Panc1 (cell line): ENCODE results near the gene PAK1IP1. TPM values are rescaled to one million over a fixed set of nuclear protein-coding genes. Genes with fewer than 3 reads are reported as not detected.
"Not testable (repeated sequence)": the region's sequence is repeated elsewhere in the genome, so short reads cannot be mapped to it uniquely, and the experiment has no call there.

ENCODE experiments used
- ATAC-seq: fragments of 200-7000 bp; cut with Tn5 transposase; 2 replicates; pipeline ENCODE4 v1.9.1; 2020; ENCODE audit warnings: mild to moderate bottlenecking, moderate library complexity
- BruUV-seq: library from RNA; stranded (reverse); fragments of 400-500 nt; replicated peaks from 2 replicates; lab custom pipeline; 2021; lab: Mats Ljungman, UMichigan
- CTCF ChIA-PET: fragments of 300-600 bp; sonication (Branson Sonifier 250); formaldehyde crosslinking; loops from one replicate; lab custom pipeline; 2022; ENCODE audit warnings: antibody characterized with exemption; lab: Charles Lee
- POLR2A ChIA-PET: fragments of 300-600 bp; sonication (Branson Sonifier 250); formaldehyde crosslinking; loops from one replicate; lab custom pipeline; 2022; ENCODE audit warnings: antibody characterized with exemption; lab: Charles Lee
- DNase-seq: peaks from one replicate; pipeline ENCODE4 v3.0.0-alpha.2; 2010; ENCODE audit warnings: low read depth, low spot score
- H3K27ac ChIP-seq: 2 replicates; pipeline ENCODE4 v1.5.1; 2011; ENCODE audit warnings: mild to moderate bottlenecking, low read length, inconsistent platforms
- H3K27me3 ChIP-seq: fragments of 200-500 bp; sonication (Bioruptor generic); 2 replicates; pipeline ENCODE4 v1.6.0; 2014; ENCODE audit warnings: low read length, inconsistent platforms; ENCODE audit not compliant: control insufficient read depth, insufficient read depth
- H3K36me3 ChIP-seq: fragments of 200-500 bp; sonication (Bioruptor generic); 2 replicates; pipeline ENCODE4 v1.5.1; 2014; ENCODE audit warnings: inconsistent platforms, mild to moderate bottlenecking, low read length, moderate library complexity; ENCODE audit not compliant: control insufficient read depth, insufficient read depth
- H3K4me1 ChIP-seq: 2 replicates; pipeline ENCODE4 v1.5.1; 2011; ENCODE audit warnings: inconsistent platforms, mild to moderate bottlenecking, low read length, moderate library complexity; ENCODE audit not compliant: control insufficient read depth, insufficient read depth
- H3K4me3 ChIP-seq, 2 experiments: 2 replicates each; pipeline ENCODE4 v1.5.1; 2011 to 2012; ENCODE audit warnings: low read depth in 2 of 2, low read length in 2 of 2, mild to moderate bottlenecking in 2 of 2, inconsistent platforms in 1 of 2, moderate library complexity in 1 of 2
- H3K9me3 ChIP-seq: fragments of 200-500 bp; sonication (Bioruptor generic); 2 replicates; pipeline ENCODE4 v1.5.1; 2014; ENCODE audit warnings: low read depth, mild to moderate bottlenecking, inconsistent platforms, low read length, moderate library complexity; ENCODE audit not compliant: control insufficient read depth, insufficient read depth
- POLR2AphosphoS5 ChIP-seq: IDR thresholded peaks from 2 replicates; pipeline ENCODE4 v1.6.1; 2012; ENCODE audit warnings: mild to moderate bottlenecking, low read depth, low read length, moderate library complexity
- REST ChIP-seq, 2 experiments: IDR thresholded peaks; 2 replicates each; pipeline ENCODE4 v1.6.1; 2011 to 2012; ENCODE audit warnings: low read depth in 2 of 2, control low read depth in 1 of 2, low read length in 1 of 2, mild to moderate bottlenecking in 1 of 2, moderate library complexity in 1 of 2; ENCODE audit not compliant: insufficient read depth in 1 of 2
- SIN3A ChIP-seq: IDR thresholded peaks from 2 replicates; pipeline ENCODE4 v1.6.1; 2012; ENCODE audit warnings: low read depth, mild to moderate bottlenecking, low read length, moderate library complexity, borderline replicate concordance; ENCODE audit not compliant: insufficient read depth
- TCF7L2 ChIP-seq: IDR thresholded peaks from 2 replicates; pipeline ENCODE4 v1.6.1; 2011; ENCODE audit warnings: mild to moderate bottlenecking, low read depth, low read length, inconsistent platforms
- in situ Hi-C: cut with HindIII; loops from 2 replicates; pipeline ENCODE4 v1.10.0; 2016; ENCODE audit warnings: low sequenced_read_pairs, low pct_unique_long_range_greater_than_20kb
- intact Hi-C: fragments of 100-400 bp; cut with micrococcal nuclease; formaldehyde crosslinking; loops from one replicate; pipeline ENCODE4 v1.10.0; 2022; ENCODE audit not compliant: unreplicated experiment
- total RNA-seq: library from RNA; stranded (reverse); gene quantifications from one replicate; pipeline ENCODE4 v1.2.1, GENCODE V29; 2021; ENCODE audit not compliant: unreplicated experiment
- TF ChIP-seq, protein P1 (sequence below): fragments of 450-650 bp; IDR thresholded peaks from 2 replicates; pipeline ENCODE4 v1.5.1; 2017; ENCODE audit warnings: mild to moderate bottlenecking

Gene PAK1IP1
- total RNA-seq, 1 experiment from 2014 or later, result 27.3 TPM

GRCh38 chr6:10662742-10663141 lies 32.0 kb upstream of the PAK1IP1 start:
- in situ Hi-C loops, result no loop called here
- DNase-seq, result no peak
- intact Hi-C loops, result no loop called here
- Histone ChIP-seq H3K36me3 (no peaks in the 10 kb centered on the region), H3K27ac (no peak overlapping the region), H3K9me3 (no peaks in the 10 kb centered on the region), H3K4me1 (no peaks in the 10 kb centered on the region), H3K4me3 (no peak overlapping the region), H3K27me3 (no peaks in the 10 kb centered on the region)
- CTCF ChIA-PET, result no interaction called here
- BruUV-seq, result no TSS peak
- no peak for ATAC-seq
- TF ChIP-seq POLR2AphosphoS5 (no peak), REST (IDR thresholded peaks at IDR 0.05; ENCODE audit: insufficient read depth in 1 of 2, low read depth in 2 of 2, low read length in 1 of 2) (no peak), SIN3A (no peak), TCF7L2 (no peak)
- TF ChIP-seq, protein P1, sequence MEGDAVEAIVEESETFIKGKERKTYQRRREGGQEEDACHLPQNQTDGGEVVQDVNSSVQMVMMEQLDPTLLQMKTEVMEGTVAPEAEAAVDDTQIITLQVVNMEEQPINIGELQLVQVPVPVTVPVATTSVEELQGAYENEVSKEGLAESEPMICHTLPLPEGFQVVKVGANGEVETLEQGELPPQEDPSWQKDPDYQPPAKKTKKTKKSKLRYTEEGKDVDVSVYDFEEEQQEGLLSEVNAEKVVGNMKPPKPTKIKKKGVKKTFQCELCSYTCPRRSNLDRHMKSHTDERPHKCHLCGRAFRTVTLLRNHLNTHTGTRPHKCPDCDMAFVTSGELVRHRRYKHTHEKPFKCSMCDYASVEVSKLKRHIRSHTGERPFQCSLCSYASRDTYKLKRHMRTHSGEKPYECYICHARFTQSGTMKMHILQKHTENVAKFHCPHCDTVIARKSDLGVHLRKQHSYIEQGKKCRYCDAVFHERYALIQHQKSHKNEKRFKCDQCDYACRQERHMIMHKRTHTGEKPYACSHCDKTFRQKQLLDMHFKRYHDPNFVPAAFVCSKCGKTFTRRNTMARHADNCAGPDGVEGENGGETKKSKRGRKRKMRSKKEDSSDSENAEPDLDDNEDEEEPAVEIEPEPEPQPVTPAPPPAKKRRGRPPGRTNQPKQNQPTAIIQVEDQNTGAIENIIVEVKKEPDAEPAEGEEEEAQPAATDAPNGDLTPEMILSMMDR, result no peak
- POLR2A ChIA-PET, result no interaction called here

DNA sequence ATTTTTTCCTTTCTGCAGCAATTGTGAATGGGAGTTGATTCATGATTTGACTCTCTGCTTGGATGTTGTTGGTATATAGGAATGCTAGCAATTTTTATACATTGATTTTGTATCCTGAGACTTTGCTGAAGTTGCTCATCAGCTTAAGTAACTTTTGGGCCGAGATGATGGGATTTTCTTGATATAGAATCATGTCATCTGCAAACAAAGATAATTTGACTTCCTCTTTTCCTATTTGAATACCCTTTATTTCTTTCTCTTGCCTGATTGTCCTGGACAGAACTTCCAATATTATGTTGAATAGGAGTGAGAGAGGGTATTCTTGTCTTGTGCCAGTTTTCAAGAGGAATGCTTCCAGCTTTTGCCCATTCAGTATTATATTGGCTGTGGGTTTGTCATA lies 29.2 kb upstream of the PAK1IP1 start:
- intact Hi-C loops, H3K27ac ChIP-seq, H3K9me3 ChIP-seq, H3K4me3 ChIP-seq, POLR2A ChIA-PET, in situ Hi-C loops, DNase-seq, H3K27me3 ChIP-seq, H3K4me1 ChIP-seq, CTCF ChIA-PET, H3K36me3 ChIP-seq, ATAC-seq, BruUV-seq: not testable (repeated sequence)

DNA sequence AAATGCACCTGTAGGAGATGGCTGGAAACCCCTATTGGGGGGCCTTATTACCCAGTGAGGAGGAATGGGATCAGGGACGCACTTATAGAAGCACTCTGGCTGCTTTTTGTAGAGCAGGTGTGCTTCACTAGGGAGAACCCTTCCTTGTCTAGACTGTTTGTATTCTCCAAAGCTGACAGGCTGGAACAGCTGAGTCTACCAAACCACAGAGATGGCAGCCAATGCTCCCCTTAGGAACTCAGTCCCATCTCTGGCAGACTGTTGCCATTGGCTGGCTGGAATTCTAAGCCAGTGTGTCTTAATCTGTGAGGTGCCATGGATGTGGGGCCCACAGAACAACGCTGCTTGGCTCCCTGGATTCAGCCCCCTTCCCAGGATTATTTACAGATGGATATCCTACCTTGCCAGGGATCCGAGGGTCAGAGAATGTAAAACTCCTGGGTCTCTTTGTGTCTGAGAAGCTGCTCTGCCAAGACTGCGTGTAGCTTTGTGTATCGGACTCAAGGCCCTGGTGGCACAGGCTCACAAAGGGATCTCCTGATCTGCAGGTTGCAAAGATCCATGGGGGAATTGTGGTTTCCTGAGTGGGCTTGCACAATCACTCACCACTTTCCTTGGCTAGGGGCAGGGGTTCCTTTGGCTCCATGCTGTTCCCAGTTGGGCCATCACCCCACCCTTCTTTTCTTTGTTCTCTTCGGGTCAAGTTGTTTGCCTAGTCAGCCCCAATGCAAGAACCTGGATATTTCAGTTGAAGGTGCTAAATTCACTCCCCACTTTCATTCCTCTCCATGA lies 26.4 kb upstream of the PAK1IP1 start:
- ChIA-PET CTCF (no interaction called here), POLR2A (no interaction called here)
- Histone ChIP-seq H3K27me3 (no peaks in the 10 kb centered on the region), H3K4me3 (no peak overlapping the region), H3K36me3 (no peaks in the 10 kb centered on the region), H3K4me1 (no peaks in the 10 kb centered on the region), H3K27ac (no peak overlapping the region), H3K9me3 (no peaks in the 10 kb centered on the region)
- intact Hi-C loops, result no loop called here
- ATAC-seq (no peak), DNase-seq (no peak)
- TF ChIP-seq SIN3A (no peak), TCF7L2 (no peak), REST (IDR thresholded peaks at IDR 0.05; ENCODE audit: insufficient read depth in 1 of 2, low read depth in 2 of 2, low read length in 1 of 2) (no peak), POLR2AphosphoS5 (no peak)
- TF ChIP-seq, protein P1, result no peak
- BruUV-seq, result no TSS peak
- in situ Hi-C loops, result no loop called here
